ENCODE results near the gene CCS. TPM values are rescaled to one million over a fixed set of nuclear protein-coding genes. Genes with fewer than 3 reads are reported as not detected.

CCS gene
- total RNA-seq, 1 donor from 2014 or later: 32.1 TPM

- Mint-ChIP-seq H3K9me3 (no peaks in the 10 kb centered on the region), H3K27me3 (ENCODE audit: insufficient read depth) (peaks cover 14% of the 10 kb centered on the region), H3K4me1 (ENCODE audit: low read depth) (no peaks in the 10 kb centered on the region), H3K27ac (no peak overlapping the region), H3K36me3 (ENCODE audit: low read depth) (no peaks in the 10 kb centered on the region), H3K4me3 (no peak overlapping the region)
- intact Hi-C loops (cut with micrococcal nuclease): no loop called here
- DNase-seq (ENCODE audit: low spot score): no peak
These were observed 38.4 kb upstream of the CCS start for GRCh38 chr11:66554602-66555001.

- no peaks in the 10 kb centered on the region for H3K4me1 Mint-ChIP-seq (ENCODE audit: low read depth)
These were observed 37.6 kb upstream of the CCS start for GRCh38 chr11:66555416-66555815.

GRCh38 chr11:66556086-66556485, 36.9 kb upstream of the CCS start:
- Mint-ChIP-seq H3K4me1 (ENCODE audit: low read depth) (no peaks in the 10 kb centered on the region), H3K9me3 (no peaks in the 10 kb centered on the region), H3K36me3 (ENCODE audit: low read depth) (no peaks in the 10 kb centered on the region), H3K4me3 (no peak overlapping the region), H3K27ac (no peak overlapping the region), H3K27me3 (ENCODE audit: insufficient read depth) (peaks cover 11% of the 10 kb centered on the region)
- intact Hi-C loops (cut with micrococcal nuclease): no loop called here
- DNase-seq (ENCODE audit: low spot score): no peak

More at GRCh38 chr11:66555416-66555815, 37.6 kb upstream of the CCS start:
- no peak overlapping the region for H3K4me3 Mint-ChIP-seq
- no peak for DNase-seq (ENCODE audit: low spot score)
- no peaks in the 10 kb centered on the region for H3K9me3 Mint-ChIP-seq
- intact Hi-C loops (cut with micrococcal nuclease): no loop called here
- peaks cover 11% of the 10 kb centered on the region for H3K27me3 Mint-ChIP-seq (ENCODE audit: insufficient read depth)
- H3K27ac Mint-ChIP-seq: no peak overlapping the region
- H3K36me3 Mint-ChIP-seq (ENCODE audit: low read depth): no peaks in the 10 kb centered on the region

- H3K4me3 Mint-ChIP-seq: no peak overlapping the region
- no peaks in the 10 kb centered on the region for H3K9me3 Mint-ChIP-seq
- no peak for DNase-seq (ENCODE audit: low spot score)
- H3K4me1 Mint-ChIP-seq (ENCODE audit: low read depth): no peaks in the 10 kb centered on the region
- H3K27ac Mint-ChIP-seq: no peak overlapping the region
- no peaks in the 10 kb centered on the region for H3K36me3 Mint-ChIP-seq (ENCODE audit: low read depth)
- intact Hi-C loops (cut with micrococcal nuclease): no loop called here
- H3K27me3 Mint-ChIP-seq (ENCODE audit: insufficient read depth): peaks cover 11% of the 10 kb centered on the region
These were observed 35.2 kb upstream of the CCS start for GRCh38 chr11:66557733-66558326.

- no peaks in the 10 kb centered on the region for H3K36me3 Mint-ChIP-seq (ENCODE audit: low read depth)
- intact Hi-C loops (cut with micrococcal nuclease): loop anchor here (1.0 kb wide), 1 partner anchor 13 kb away; the partner anchor contains the start of genes ACTN3 and ZDHHC24
- peaks cover 11% of the 10 kb centered on the region for H3K27me3 Mint-ChIP-seq (ENCODE audit: insufficient read depth)
These were observed 33.7 kb upstream of the CCS start for GRCh38 chr11:66559142-66559865.

GRCh38 chr11:66559866-66560676, 32.9 kb upstream of the CCS start:
- Mint-ChIP-seq H3K27ac (no peak overlapping the region), H3K9me3 (no peaks in the 10 kb centered on the region)
- intact Hi-C loops (cut with micrococcal nuclease): loop anchor here (1.0 kb wide), 1 partner anchor 14 kb away; the partner anchor contains the start of genes ACTN3 and ZDHHC24

More at GRCh38 chr11:66559142-66559865, 33.7 kb upstream of the CCS start:
- Mint-ChIP-seq H3K4me1 (ENCODE audit: low read depth) (no peaks in the 10 kb centered on the region), H3K9me3 (no peaks in the 10 kb centered on the region), H3K27ac (no peak overlapping the region), H3K4me3 (no peak overlapping the region)
- no peak for DNase-seq (ENCODE audit: low spot score)

GRCh38 chr11:66561178-66561974, 31.6 kb upstream of the CCS start:
- peaks cover 14% of the 10 kb centered on the region for H3K27me3 Mint-ChIP-seq (ENCODE audit: insufficient read depth)
- no peak overlapping the region for H3K4me3 Mint-ChIP-seq
- no peak for DNase-seq (ENCODE audit: low spot score)
- no peaks in the 10 kb centered on the region for H3K4me1 Mint-ChIP-seq (ENCODE audit: low read depth)
- no peaks in the 10 kb centered on the region for H3K9me3 Mint-ChIP-seq
- intact Hi-C loops (cut with micrococcal nuclease): no loop called here
- H3K36me3 Mint-ChIP-seq (ENCODE audit: low read depth): no peaks in the 10 kb centered on the region
- H3K27ac Mint-ChIP-seq: no peak overlapping the region

More at GRCh38 chr11:66559866-66560676, 32.9 kb upstream of the CCS start:
- H3K4me1 Mint-ChIP-seq (ENCODE audit: low read depth): no peaks in the 10 kb centered on the region
- H3K4me3 Mint-ChIP-seq: no peak overlapping the region
- H3K27me3 Mint-ChIP-seq (ENCODE audit: insufficient read depth): peaks cover 11% of the 10 kb centered on the region
- H3K36me3 Mint-ChIP-seq (ENCODE audit: low read depth): no peaks in the 10 kb centered on the region
- no peak for DNase-seq (ENCODE audit: low spot score)

- Mint-ChIP-seq H3K36me3 (ENCODE audit: low read depth) (no peaks in the 10 kb centered on the region), H3K9me3 (no peaks in the 10 kb centered on the region), H3K4me1 (ENCODE audit: low read depth) (no peaks in the 10 kb centered on the region), H3K4me3 (no peak overlapping the region), H3K27me3 (ENCODE audit: insufficient read depth) (peaks cover 14% of the 10 kb centered on the region), H3K27ac (no peak overlapping the region)
- intact Hi-C loops (cut with micrococcal nuclease): no loop called here
- DNase-seq (ENCODE audit: low spot score): no peak
These were observed 31.1 kb upstream of the CCS start for GRCh38 chr11:66561975-66562248.

GRCh38 chr11:66562275-66562674, 30.7 kb upstream of the CCS start:
- DNase-seq (ENCODE audit: low spot score): no peak
- Mint-ChIP-seq H3K27me3 (ENCODE audit: insufficient read depth) (peaks cover 14% of the 10 kb centered on the region), H3K9me3 (no peaks in the 10 kb centered on the region), H3K27ac (no peak overlapping the region), H3K36me3 (ENCODE audit: low read depth) (no peaks in the 10 kb centered on the region), H3K4me3 (no peak overlapping the region), H3K4me1 (ENCODE audit: low read depth) (no peaks in the 10 kb centered on the region)
- intact Hi-C loops (cut with micrococcal nuclease): no loop called here

- H3K4me1 Mint-ChIP-seq (ENCODE audit: low read depth): no peaks in the 10 kb centered on the region
- no peak overlapping the region for H3K4me3 Mint-ChIP-seq
- H3K27me3 Mint-ChIP-seq (ENCODE audit: insufficient read depth): peaks cover 18% of the 10 kb centered on the region
- intact Hi-C loops (cut with micrococcal nuclease): no loop called here
- H3K36me3 Mint-ChIP-seq (ENCODE audit: low read depth): no peaks in the 10 kb centered on the region
- no peaks in the 10 kb centered on the region for H3K9me3 Mint-ChIP-seq
- no peak overlapping the region for H3K27ac Mint-ChIP-seq
- DNase-seq (ENCODE audit: low spot score): no peak
These were observed 29.9 kb upstream of the CCS start for GRCh38 chr11:66562907-66563583.

- no peaks in the 10 kb centered on the region for H3K4me1 Mint-ChIP-seq (ENCODE audit: low read depth)
- intact Hi-C loops (cut with micrococcal nuclease): no loop called here
- H3K27ac Mint-ChIP-seq: no peak overlapping the region
- H3K4me3 Mint-ChIP-seq: no peak overlapping the region
- H3K36me3 Mint-ChIP-seq (ENCODE audit: low read depth): no peaks in the 10 kb centered on the region
- H3K27me3 Mint-ChIP-seq (ENCODE audit: insufficient read depth): peaks cover 19% of the 10 kb centered on the region
- H3K9me3 Mint-ChIP-seq: no peaks in the 10 kb centered on the region
- no peak for DNase-seq (ENCODE audit: low spot score)
These were observed 29.2 kb upstream of the CCS start for GRCh38 chr11:66563832-66564231.

- Mint-ChIP-seq H3K27ac (no peak overlapping the region), H3K9me3 (no peaks in the 10 kb centered on the region), H3K4me1 (ENCODE audit: low read depth) (no peaks in the 10 kb centered on the region), H3K27me3 (ENCODE audit: insufficient read depth) (peaks cover 19% of the 10 kb centered on the region), H3K36me3 (ENCODE audit: low read depth) (no peaks in the 10 kb centered on the region), H3K4me3 (no peak overlapping the region)
- intact Hi-C loops (cut with micrococcal nuclease): no loop called here
- no peak for DNase-seq (ENCODE audit: low spot score)
These were observed 28.4 kb upstream of the CCS start for GRCh38 chr11:66564538-66564937.
